ENCODE results near the gene AAK1.

The AAK1 gene

DNA sequence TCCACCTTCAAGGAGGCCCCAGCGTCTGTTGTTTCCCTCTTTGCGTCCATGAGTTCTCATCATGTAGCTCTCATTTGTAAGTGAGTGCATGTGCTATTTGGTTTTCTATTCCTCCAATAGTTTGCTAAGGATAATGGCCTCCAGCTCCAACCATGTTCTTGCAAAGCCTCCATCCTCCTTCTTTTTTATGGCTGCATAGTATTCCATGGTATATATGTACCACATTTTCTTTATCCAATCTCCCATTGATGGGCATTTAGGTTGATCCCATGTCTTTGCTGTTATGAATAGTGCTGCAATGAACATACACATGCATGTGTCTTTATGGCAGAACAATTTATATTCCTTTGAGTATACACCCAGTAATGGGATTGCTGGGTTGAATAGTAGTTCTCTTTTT is 133.3 kb downstream of the AAK1 start:
- TF ChIP-seq, protein P1, sequence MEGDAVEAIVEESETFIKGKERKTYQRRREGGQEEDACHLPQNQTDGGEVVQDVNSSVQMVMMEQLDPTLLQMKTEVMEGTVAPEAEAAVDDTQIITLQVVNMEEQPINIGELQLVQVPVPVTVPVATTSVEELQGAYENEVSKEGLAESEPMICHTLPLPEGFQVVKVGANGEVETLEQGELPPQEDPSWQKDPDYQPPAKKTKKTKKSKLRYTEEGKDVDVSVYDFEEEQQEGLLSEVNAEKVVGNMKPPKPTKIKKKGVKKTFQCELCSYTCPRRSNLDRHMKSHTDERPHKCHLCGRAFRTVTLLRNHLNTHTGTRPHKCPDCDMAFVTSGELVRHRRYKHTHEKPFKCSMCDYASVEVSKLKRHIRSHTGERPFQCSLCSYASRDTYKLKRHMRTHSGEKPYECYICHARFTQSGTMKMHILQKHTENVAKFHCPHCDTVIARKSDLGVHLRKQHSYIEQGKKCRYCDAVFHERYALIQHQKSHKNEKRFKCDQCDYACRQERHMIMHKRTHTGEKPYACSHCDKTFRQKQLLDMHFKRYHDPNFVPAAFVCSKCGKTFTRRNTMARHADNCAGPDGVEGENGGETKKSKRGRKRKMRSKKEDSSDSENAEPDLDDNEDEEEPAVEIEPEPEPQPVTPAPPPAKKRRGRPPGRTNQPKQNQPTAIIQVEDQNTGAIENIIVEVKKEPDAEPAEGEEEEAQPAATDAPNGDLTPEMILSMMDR (conservative IDR thresholded peaks at IDR 0.05; ENCODE audit: control insufficient read depth, insufficient read depth, low read depth, low read length), result no peak
- H3K4me3 ChIP-seq (ENCODE audit: control insufficient read depth, low read depth, low read length), result no peak overlapping the region
- no peak for DNase-seq (ENCODE audit: low read depth)

DNA sequence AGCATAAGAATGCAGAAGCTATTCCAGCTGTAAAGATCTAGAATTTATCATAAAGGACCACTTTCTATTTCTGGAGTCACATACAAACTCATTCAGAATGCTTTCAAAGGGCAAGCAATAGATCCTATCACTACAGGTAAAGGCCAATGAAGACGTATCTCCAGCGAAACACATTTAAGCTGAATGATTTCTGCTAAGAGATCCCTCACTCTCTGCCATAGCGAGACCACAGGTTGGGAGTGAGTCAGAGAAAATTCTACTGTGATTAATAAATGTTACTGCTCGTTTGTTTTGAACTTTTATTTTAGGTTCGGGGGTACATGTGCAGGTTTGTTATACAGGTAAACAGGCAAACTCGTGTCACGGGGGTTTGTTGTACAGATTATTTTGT is 133.8 kb downstream of the AAK1 start:
- no peak for DNase-seq (ENCODE audit: low read depth)
- TF ChIP-seq, protein P1 (conservative IDR thresholded peaks at IDR 0.05; ENCODE audit: control insufficient read depth, insufficient read depth, low read depth, low read length), result no peak
- no peak overlapping the region for H3K4me3 ChIP-seq (ENCODE audit: control insufficient read depth, low read depth, low read length)

DNA sequence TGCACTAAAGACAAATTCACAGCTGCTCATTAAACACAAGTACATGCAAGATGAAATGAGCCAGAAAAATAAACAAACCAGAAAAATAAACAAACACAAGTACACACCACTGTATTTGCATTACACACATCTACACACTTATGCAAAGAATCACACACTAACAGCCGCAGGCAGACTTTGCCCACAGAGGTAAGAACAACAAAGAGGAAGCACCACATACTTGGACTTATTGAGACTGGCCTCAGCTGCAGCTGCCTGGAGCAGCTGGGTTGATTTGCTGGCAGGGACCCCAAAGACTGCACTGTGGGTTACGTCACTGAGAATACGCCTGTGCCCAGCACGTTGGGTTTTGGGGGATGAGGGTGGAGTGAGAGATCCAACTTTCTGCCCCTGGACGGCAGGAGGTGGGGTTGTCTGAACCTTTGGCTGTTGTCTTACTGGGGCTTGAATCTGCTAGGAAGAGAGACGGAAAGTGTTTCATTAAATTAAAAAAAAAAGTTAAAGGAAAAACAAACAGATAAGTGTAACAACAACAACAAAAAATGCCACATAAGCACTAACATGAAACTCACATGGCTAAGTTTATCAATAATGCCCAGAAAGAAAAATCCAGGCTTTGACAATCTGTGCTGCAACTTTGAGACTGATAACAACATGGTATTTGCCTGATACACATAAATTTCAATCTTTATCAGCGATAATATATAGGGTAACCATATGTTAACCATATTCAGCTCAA is 134.4 kb downstream of the AAK1 start:
- H3K4me3 ChIP-seq (ENCODE audit: control insufficient read depth, low read depth, low read length), result no peak overlapping the region
- peak; percentile 14 for DNase-seq (ENCODE audit: low read depth)

DNA sequence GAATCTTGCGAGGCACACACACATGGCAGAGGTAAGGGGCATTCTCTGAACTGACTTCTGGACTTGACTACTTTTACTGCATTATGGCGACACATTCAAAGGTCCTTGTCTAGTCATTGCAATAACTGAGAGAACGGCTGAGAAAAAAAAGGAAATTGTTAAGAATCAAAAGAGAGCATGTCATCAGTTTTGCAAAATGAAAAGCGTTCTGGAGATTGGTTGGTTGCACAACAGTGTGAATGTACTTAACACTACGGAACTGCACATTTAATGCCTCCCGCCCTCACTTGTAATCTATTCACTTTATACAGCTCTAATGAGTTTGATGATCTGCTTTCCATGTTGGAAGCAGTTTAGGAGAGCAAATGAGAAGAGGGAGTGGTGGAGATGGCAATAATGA is 137.8 kb downstream of the AAK1 start:
- DNase-seq (ENCODE audit: low read depth), result no peak
- TF ChIP-seq, protein P1 (conservative IDR thresholded peaks at IDR 0.05; ENCODE audit: control insufficient read depth, insufficient read depth, low read depth, low read length), result no peak
- H3K4me3 ChIP-seq (ENCODE audit: control insufficient read depth, low read depth, low read length), result no peak overlapping the region

More for the DNA sequence above, 134.4 kb downstream of the AAK1 start:
- TF ChIP-seq, protein P1 (conservative IDR thresholded peaks at IDR 0.05; ENCODE audit: control insufficient read depth, insufficient read depth, low read depth, low read length), result no peak

DNA sequence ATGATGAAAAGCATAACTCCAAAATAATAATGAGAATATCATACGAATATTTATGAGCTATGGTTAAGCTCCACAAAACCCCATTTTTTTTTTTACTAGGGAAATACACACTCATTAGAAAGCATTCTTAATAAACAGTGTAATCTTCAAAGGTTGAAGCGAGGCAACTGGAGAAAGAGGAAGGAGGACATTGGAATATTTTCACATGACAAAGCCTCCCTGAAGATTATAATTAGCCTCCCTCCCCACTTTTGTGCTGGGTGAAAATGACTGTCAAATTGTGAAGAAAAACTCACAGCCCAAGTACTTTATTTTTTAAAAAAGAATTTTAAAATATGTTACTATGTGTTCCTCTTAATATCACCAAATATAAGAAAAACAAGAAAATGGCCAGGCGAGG is 142.2 kb downstream of the AAK1 start:
- no peak overlapping the region for H3K4me3 ChIP-seq (ENCODE audit: control insufficient read depth, low read depth, low read length)
- no peak for DNase-seq (ENCODE audit: low read depth)
- TF ChIP-seq, protein P1 (conservative IDR thresholded peaks at IDR 0.05; ENCODE audit: control insufficient read depth, insufficient read depth, low read depth, low read length), result no peak

DNA sequence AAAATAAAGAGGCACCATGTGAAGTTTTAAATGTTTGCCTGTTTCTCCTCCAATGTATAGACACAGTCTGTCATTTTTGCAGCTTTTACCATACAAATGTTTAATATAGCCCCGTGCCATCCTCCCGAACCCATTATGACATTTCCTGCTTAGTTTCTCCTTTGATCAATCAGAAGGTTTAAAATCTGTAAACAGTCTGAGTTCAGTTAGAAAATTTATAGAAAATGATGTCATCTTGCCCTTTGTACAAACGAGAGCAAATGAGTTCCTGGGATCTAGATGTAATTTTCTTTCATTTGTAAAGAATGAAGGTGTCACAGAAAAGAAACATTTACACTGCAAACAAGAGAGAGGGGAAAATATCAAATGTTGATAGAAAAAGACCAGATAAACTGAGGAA is 143.6 kb downstream of the AAK1 start:
- H3K4me3 ChIP-seq (ENCODE audit: control insufficient read depth, low read depth, low read length), result no peak overlapping the region
- TF ChIP-seq, protein P1 (conservative IDR thresholded peaks at IDR 0.05; ENCODE audit: control insufficient read depth, insufficient read depth, low read depth, low read length), result no peak
- DNase-seq (ENCODE audit: low read depth), result no peak

Data from fibroblast of mammary gland (primary cell).